NCI-H2227 treated with DMSO at 0.1 percent for 48 hours (cell line): Measurements from ENCODE around the gene IRX4.

ENCODE experiments used
- DNase-seq: peaks from one replicate; lab custom pipeline; 2025; lab: John Stamatoyannopoulos, UW

Gene IRX4

GRCh38 chr5:1913578-1913977 is 30.9 kb upstream of the IRX4 start:
- DNase-seq: no peak

GRCh38 chr5:1912951-1913565 is 30.3 kb upstream of the IRX4 start:
- DNase-seq: no peak

GRCh38 chr5:1911773-1912235 is 29.1 kb upstream of the IRX4 start:
- no peak for DNase-seq

- DNase-seq: no peak
Observed at GRCh38 chr5:1910861-1911772, 28.4 kb upstream of the IRX4 start.

- no peak for DNase-seq
Observed at GRCh38 chr5:1910081-1910760, 27.5 kb upstream of the IRX4 start.

- no peak for DNase-seq
Observed at GRCh38 chr5:1909346-1909985, 26.7 kb upstream of the IRX4 start.

- DNase-seq: no peak
Observed at GRCh38 chr5:1908931-1909330, 26.2 kb upstream of the IRX4 start.

- DNase-seq: no peak
Observed at GRCh38 chr5:1907616-1908015, 24.9 kb upstream of the IRX4 start.

- DNase-seq: no peak
Observed at GRCh38 chr5:1905108-1905507, 22.4 kb upstream of the IRX4 start.

GRCh38 chr5:1901983-1902382 is 19.3 kb upstream of the IRX4 start:
- no peak for DNase-seq

- DNase-seq: no peak
Observed at GRCh38 chr5:1901061-1901460, 18.3 kb upstream of the IRX4 start.

- no peak for DNase-seq
Observed at GRCh38 chr5:1899201-1899600, 16.5 kb upstream of the IRX4 start.

- DNase-seq: no peak
Observed at GRCh38 chr5:1897816-1898450, 15.2 kb upstream of the IRX4 start.

- DNase-seq: no peak
Observed at GRCh38 chr5:1897386-1897785, 14.7 kb upstream of the IRX4 start.

GRCh38 chr5:1896602-1897376 is 14.1 kb upstream of the IRX4 start:
- DNase-seq: no peak

- no peak for DNase-seq
Observed at GRCh38 chr5:1895739-1896420, 13.2 kb upstream of the IRX4 start.

- DNase-seq: no peak
Observed at GRCh38 chr5:1894243-1894642, 11.5 kb upstream of the IRX4 start.

- DNase-seq: no peak
Observed at GRCh38 chr5:1893754-1894153, 11.0 kb upstream of the IRX4 start.

GRCh38 chr5:1892685-1893445 is 10.1 kb upstream of the IRX4 start:
- DNase-seq: no peak

GRCh38 chr5:1892211-1892610 is 9.5 kb upstream of the IRX4 start:
- DNase-seq: no peak
